Measurements from ENCODE around the gene PDHB.
"Not testable (repeated sequence)": the region's sequence is repeated elsewhere in the genome, so short reads cannot be mapped to it uniquely, and the experiment has no call there.

PDHB gene

GRCh38 chr3:58433400-58434167 is at the start of gene PDHB:
Gene PDHB (minus strand): TSS chr3:58433832. CDS start chr3:58433809, 23 bp downstream.
- no peak for DNase-seq

- no peak for DNase-seq
Measured at GRCh38 chr3:58482917-58483636, 49.4 kb upstream of the PDHB start.

DNA sequence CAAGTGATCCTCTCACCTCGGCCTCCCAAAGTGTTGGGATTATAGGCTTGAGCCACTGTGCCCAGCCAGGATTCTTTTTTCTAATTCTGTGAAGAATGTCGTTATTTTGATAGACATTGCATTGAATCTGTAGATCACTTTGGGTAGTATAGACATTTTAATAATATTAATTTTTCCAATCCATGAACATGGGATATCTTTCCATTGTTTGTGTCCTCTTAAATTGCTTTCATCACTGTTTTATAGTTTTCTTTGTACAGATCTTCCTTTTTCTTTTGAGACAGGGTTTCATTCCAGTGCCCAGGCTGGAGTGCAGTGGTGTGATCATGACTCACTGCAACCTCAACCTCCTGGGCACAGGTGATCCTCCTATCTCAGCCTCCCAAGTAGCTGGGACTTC is 46.7 kb upstream of the PDHB start:
- no peak for DNase-seq

- no peak for DNase-seq
Measured at GRCh38 chr3:58478781-58479180, 45.1 kb upstream of the PDHB start.

- DNase-seq: no peak
Measured at GRCh38 chr3:58474967-58475578, 41.4 kb upstream of the PDHB start.

- no peak for DNase-seq
Measured at GRCh38 chr3:58474348-58474911, 40.8 kb upstream of the PDHB start.

GRCh38 chr3:58473275-58473674 is 39.6 kb upstream of the PDHB start:
- no peak for DNase-seq

- peak; percentile 48 for DNase-seq
Measured at GRCh38 chr3:58471025-58471887, 37.6 kb upstream of the PDHB start.

GRCh38 chr3:58470363-58471024 is 36.9 kb upstream of the PDHB start:
- DNase-seq: no peak

- DNase-seq: no peak
Measured at GRCh38 chr3:58469096-58469495, 35.5 kb upstream of the PDHB start.

DNA sequence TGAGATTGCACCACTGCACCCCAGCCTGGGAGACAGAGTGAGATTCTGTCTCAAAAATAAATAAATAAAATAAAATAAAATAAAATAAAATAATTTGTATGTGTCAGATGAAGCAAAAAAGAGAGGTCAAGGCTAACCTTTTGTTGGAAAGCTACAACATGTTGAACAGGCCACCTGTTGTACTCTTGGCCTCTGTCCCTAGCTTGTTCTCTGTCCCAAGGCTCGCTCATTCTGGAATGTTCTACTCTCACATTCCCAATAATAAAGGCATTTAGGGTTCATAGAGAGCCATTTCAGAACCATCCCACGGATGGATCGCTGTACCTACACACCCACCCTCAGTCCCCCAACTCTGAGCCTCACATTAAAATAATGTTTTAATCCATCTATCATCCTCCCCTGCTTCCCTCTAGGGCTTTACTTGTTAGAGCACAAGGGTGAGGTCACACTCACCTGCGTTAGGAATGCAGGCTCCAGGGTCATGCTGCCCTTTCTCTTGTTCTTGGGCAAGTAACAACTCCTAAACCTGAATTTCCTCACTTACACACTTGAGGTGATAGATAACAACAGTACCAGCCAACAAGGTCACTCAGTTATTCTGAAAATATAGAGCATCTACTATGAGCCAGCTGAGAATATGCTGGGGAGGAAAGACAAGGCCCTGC is 33.4 kb upstream of the PDHB start:
- no peak for DNase-seq

DNA sequence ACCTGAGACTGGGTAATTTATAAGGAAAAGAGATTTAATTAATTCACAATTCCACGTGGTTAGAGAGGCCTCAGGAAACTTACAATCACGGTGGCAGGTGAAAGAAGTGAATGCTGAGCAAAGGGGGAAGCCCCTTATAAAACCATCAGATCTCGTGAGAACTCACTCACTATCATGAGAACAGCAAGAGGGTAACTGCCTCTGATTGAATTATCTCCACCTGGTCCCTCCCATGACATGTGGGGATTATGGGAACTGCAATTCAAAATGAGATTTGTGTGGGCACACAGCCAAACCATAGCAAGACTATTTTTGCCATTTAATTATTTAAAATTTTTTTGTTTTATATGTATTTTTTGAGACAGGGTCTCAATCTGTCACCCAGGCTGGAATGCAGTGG is 31.2 kb upstream of the PDHB start:
- no peak for DNase-seq

DNA sequence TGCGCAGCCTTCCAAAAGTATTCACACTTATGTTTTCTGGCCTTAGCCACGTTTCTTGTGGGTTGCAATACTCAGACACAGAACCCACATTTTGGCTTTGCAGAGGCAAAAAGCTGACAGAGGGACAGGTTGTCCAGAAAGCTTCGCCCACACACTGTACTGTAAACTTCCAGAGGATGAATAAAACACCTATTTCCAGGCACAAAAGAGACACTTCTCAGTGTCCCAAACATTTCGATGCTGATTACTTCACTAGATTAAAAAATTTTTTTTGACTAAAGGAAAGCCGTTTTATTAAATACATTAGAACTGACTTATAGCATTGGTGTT is 30.3 kb upstream of the PDHB start:
- no peak for DNase-seq

DNA sequence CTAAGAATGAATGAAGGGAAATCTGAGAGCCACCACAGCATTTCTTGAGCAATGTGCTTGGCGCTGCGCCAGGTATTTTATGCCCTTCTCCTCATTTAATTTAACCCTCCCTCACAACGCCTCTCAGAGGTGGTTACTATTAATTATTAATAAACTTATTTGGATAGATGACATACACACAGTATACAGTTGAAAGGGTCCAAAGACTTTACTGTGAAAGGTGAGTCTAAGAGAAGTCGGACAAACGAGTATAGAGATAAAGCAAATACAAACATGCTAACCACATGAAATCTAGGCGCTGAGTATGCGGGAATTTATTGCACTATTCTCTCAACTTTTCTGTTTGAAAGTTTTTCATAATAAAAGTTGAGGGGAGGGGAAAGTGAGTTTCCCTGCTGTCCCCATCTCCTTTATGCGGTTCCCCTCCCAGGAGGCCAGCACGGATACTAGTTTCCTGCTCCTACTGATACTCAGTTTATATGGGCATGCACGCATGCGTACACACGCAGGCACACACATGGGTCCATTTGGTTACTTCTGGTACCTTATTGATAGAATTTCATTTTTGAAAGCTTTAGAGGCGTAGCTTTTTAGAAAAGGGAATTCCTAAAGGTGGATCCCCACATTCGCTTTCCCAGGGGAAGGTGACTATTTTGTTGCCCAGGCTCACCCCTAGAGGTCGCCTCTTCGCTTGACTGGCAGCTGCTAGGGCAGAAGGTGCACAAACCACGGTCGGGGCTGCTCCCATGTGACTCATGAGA is 29.7 kb upstream of the PDHB start:
- no peak for DNase-seq

- DNase-seq: no peak
Measured at GRCh38 chr3:58462829-58463180, 29.2 kb upstream of the PDHB start.

DNA sequence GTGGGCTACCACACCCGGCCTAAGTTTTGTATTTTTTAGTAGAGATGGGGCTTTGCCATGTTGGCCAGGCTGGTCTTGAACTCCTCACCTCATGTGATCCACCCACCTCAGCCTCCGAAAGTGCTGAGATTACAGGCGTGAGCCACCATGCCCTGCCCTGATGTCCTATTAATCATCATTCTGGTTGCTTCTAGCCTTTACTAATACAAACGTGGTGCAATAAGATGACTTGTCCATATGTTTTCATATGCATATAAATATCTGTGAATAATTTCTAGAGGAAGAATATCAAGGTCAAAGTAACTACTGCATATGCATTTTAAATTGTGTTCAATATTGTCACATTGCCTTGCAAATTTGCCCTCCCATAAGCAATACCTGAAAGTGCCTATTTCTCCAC is 25.5 kb upstream of the PDHB start:
- no peak for DNase-seq

DNA sequence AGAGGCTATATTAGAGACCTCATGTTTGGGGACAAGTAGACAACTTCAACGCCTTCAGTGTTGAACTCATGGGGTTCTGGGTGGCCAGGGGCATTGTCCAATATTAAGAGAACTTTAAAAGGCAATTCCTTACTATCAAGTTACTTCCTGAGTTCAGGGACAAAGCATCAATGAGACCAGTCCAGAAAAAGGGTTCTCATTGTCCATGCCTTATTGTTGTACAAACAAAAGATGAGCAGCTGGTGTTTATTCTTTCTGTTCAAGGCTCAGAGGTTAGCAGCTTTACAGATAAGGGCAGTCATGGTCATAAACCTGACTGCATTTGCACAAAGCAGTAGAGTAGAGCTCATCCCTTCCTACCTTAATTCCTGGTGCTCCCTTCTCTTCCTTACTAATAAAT is 18.5 kb upstream of the PDHB start:
- no peak for DNase-seq

GRCh38 chr3:58441514-58442450 is 8.2 kb upstream of the PDHB start:
- DNase-seq: no peak

DNA sequence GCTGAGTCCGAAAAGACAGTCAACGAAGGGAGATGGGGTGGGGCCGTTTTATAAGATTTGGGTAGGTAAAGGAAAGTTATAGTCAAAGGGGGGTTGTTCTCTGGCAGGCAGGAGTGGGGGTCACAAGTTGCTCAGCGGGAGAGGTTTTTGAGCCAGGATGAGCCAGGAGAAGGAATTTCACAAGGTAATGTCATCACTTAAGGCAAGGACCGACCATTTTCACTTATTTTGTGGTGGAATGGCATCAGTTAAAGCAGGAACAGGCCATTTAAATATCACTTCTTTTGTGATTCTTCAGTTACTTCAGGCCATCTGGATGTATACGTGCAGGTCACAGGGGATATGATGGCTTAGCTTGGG is 7.3 kb upstream of the PDHB start:
- not testable (repeated sequence) for DNase-seq

DNA sequence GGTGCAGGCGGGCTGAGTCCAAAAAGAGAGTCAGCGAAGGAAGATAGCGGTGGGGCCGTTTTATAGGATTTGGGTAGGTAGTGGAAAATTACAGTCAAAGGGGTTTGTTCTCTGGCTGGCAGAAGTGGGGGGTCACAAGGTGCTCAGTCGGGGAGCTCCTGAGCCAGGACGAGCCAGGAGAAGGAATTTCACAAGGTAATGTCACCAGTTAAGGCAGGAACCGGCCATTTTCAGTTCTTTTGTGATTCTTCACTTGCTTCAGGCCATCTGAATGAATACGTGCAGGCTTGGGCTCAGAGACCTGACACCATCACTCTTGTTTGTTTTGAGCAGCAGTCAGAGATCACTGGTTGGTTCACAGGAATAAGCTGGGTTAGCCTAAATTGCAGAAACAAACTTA is 3.6 kb upstream of the PDHB start:
- DNase-seq: not testable (repeated sequence)

Data from NCI-H2029 treated with DMSO at 0.1 percent for 48 hours (cell line).